ENCODE measurements around the gene LMO7. TPM values are rescaled to one million over a fixed set of nuclear protein-coding genes. Genes with fewer than 3 reads are reported as not detected.

LMO7 gene
- total and polyA plus RNA-seq, 10 donors, result 2.2 to 15.5 (median 8.2) TPM

DNA sequence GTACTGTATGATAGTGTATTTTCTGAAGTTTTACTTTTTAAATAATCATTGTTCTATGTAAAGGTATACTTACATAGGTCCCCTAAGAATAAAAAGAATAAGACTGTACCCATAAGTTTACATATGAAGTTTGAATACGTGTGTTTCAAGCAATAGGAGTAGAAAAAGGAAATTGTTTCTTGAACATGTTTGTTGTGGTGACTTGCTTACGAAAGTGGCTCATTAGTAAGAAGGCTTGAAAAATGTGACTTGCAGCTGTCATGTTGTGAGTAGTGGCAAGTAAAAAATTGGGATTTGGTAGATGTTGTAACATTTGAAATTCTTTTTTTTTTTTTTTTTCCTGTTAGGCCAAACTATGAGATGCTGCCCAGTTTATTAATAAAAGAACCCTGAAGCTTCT is 203.3 kb downstream of the LMO7 start:
- H3K27ac ChIP-seq, result no peak overlapping the region
- TF ChIP-seq POLR2AphosphoS5 (IDR thresholded peaks at IDR 0.05), result no peak
- TF ChIP-seq, protein P1, sequence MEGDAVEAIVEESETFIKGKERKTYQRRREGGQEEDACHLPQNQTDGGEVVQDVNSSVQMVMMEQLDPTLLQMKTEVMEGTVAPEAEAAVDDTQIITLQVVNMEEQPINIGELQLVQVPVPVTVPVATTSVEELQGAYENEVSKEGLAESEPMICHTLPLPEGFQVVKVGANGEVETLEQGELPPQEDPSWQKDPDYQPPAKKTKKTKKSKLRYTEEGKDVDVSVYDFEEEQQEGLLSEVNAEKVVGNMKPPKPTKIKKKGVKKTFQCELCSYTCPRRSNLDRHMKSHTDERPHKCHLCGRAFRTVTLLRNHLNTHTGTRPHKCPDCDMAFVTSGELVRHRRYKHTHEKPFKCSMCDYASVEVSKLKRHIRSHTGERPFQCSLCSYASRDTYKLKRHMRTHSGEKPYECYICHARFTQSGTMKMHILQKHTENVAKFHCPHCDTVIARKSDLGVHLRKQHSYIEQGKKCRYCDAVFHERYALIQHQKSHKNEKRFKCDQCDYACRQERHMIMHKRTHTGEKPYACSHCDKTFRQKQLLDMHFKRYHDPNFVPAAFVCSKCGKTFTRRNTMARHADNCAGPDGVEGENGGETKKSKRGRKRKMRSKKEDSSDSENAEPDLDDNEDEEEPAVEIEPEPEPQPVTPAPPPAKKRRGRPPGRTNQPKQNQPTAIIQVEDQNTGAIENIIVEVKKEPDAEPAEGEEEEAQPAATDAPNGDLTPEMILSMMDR (IDR thresholded peaks at IDR 0.05 in 8 of 11, conservative IDR thresholded peaks at IDR 0.05 in 3 of 11), result no peak
- no peak for TF ChIP-seq POLR2A (IDR thresholded peaks at IDR 0.05)
- H3K9me3 ChIP-seq, result no peaks in the 10 kb centered on the region
- intact Hi-C loops (cut with DNase I; ENCODE audit: low total_unique reads), result no loop called here
- no peaks in the 10 kb centered on the region for H3K27me3 ChIP-seq (replicated peaks in 1 of 7)
- H3K36me3 ChIP-seq, result peaks cover 0 to 34% (median 8%) of the 10 kb centered on the region in 6 donors
- DNase-seq, result no peak
- no peaks in the 10 kb centered on the region for H3K4me1 ChIP-seq
- 56 to 78% (median 70%) methylated on average over 2 of the region's 2 CpGs for WGBS, 5 donors
- H3K4me3 ChIP-seq, result no peak overlapping the region

DNA sequence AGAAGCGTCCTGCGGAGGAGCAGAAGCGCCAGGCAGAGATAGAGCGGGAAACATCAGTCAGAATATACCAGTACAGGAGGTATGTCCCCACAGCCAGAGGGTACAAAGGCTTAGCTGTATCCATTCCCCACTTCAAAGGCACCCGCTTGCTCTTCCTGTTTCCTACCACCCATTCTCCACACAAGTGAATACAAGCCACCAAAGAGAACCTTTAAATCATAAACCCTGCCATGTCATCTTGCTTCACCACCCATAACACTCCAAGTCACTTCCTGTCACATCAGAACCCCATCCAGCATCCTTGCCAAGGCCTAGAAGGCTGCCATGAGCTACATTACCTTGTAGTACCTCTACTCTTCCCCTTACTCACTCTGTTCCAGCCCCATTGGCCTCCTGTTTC is 205.8 kb downstream of the LMO7 start:
- 86 to 93% (median 91%) methylated on average over 5 of the region's 5 CpGs for WGBS, 5 donors
- no peaks in the 10 kb centered on the region for H3K27me3 ChIP-seq (replicated peaks in 1 of 7)
- H3K27ac ChIP-seq, result no peak overlapping the region
- no peak for DNase-seq
- TF ChIP-seq POLR2AphosphoS5 (IDR thresholded peaks at IDR 0.05) (no peak), POLR2A (IDR thresholded peaks at IDR 0.05) (no peak)
- TF ChIP-seq, protein P1 (IDR thresholded peaks at IDR 0.05 in 8 of 11, conservative IDR thresholded peaks at IDR 0.05 in 3 of 11), result no peak
- H3K4me3 ChIP-seq, result no peak overlapping the region
- no peaks in the 10 kb centered on the region for H3K9me3 ChIP-seq
- intact Hi-C loops (cut with DNase I; ENCODE audit: low total_unique reads), result no loop called here
- H3K4me1 ChIP-seq, result no peaks in the 10 kb centered on the region
- peaks cover 0 to 34% (median 8%) of the 10 kb centered on the region in 6 donors for H3K36me3 ChIP-seq

DNA sequence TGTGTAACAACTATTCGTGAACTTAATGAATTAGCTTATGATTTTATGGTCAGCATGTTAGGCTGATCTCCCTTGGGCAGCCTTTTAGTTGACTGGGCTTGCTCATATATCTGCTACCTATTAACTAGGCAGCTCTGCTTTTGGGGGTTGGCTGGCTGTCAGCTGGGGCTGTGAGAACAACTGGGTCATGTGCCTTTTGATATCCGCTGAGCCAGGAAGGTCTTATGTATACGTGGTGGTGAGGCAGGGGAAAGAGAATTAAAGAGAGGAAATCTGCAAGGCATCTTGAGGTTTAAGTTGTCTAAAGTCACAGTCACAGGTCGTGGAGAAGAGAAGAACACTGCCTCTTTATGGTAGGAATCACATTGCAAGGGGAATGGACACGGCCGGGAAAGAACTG is 206.9 kb downstream of the LMO7 start:
- DNase-seq, result no peak
- 83 to 89% (median 87%) methylated on average over 6 of the region's 6 CpGs for WGBS, 5 donors
- H3K4me3 ChIP-seq, result no peak overlapping the region
- no peak overlapping the region for H3K27ac ChIP-seq
- TF ChIP-seq, protein P1 (IDR thresholded peaks at IDR 0.05 in 8 of 11, conservative IDR thresholded peaks at IDR 0.05 in 3 of 11), result no peak
- no peak for TF ChIP-seq POLR2A (IDR thresholded peaks at IDR 0.05)
- TF ChIP-seq POLR2AphosphoS5 (IDR thresholded peaks at IDR 0.05), result no peak
- no peaks in the 10 kb centered on the region for H3K9me3 ChIP-seq
- H3K4me1 ChIP-seq, result no peaks in the 10 kb centered on the region
- H3K27me3 ChIP-seq (replicated peaks in 1 of 7), result no peaks in the 10 kb centered on the region
- H3K36me3 ChIP-seq, result peaks cover 0 to 34% (median 8%) of the 10 kb centered on the region in 6 donors
- intact Hi-C loops (cut with DNase I; ENCODE audit: low total_unique reads), result no loop called here

DNA sequence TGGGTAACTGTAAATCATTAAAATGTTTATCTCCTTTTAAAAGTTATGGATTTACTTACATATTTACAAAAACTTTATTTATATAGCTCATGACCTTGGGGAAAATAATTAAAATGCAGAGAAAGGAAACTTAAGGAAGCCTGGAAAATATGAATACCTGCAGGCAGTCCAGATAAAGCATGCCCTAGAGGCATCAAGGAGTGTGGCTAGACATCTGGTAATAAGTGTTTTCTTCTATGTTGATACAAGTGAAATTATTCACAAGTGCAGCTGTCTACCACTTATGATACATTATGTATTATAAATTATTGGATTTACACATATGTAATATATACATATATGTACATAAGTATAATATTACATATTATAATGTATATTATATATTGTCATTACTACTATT is 207.9 kb downstream of the LMO7 start:
- TF ChIP-seq POLR2A (IDR thresholded peaks at IDR 0.05), result no peak
- no peak for TF ChIP-seq POLR2AphosphoS5 (IDR thresholded peaks at IDR 0.05)
- TF ChIP-seq, protein P1 (IDR thresholded peaks at IDR 0.05 in 8 of 11, conservative IDR thresholded peaks at IDR 0.05 in 3 of 11), result no peak
- Histone ChIP-seq H3K36me3 (peaks cover 0 to 36% (median 8%) of the 10 kb centered on the region in 6 donors), H3K9me3 (no peaks in the 10 kb centered on the region), H3K27ac (no peak overlapping the region), H3K4me3 (no peak overlapping the region), H3K4me1 (no peaks in the 10 kb centered on the region), H3K27me3 (replicated peaks in 1 of 7) (no peaks in the 10 kb centered on the region)
- intact Hi-C loops (cut with DNase I; ENCODE audit: low total_unique reads), result no loop called here
- DNase-seq, result no peak

All from spleen (tissue), 11 donors.